Measurements from ENCODE around the gene HCLS1. TPM values are rescaled to one million over a fixed set of nuclear protein-coding genes. Genes with fewer than 3 reads are reported as not detected.

Gene HCLS1
- total and polyA plus RNA-seq, 10 donors: 207 to 554 (median 349) TPM

- DNase-seq: no peak
- no peaks in the 10 kb centered on the region for H3K36me3 ChIP-seq
- TF ChIP-seq POLR2A (IDR thresholded peaks at IDR 0.05) (no peak), CTCF (IDR thresholded peaks at IDR 0.05 in 8 of 11, conservative IDR thresholded peaks at IDR 0.05 in 3 of 11) (no peak), POLR2AphosphoS5 (IDR thresholded peaks at IDR 0.05) (no peak)
- 62 to 93% (median 73%) methylated on average over 2 of the region's 2 CpGs for WGBS, 5 donors
- H3K4me3 ChIP-seq: no peak overlapping the region
- no peaks in the 10 kb centered on the region for H3K9me3 ChIP-seq
- no peaks in the 10 kb centered on the region for H3K4me1 ChIP-seq
- no peak overlapping the region for H3K27ac ChIP-seq
- intact Hi-C loops (cut with DNase I; ENCODE audit: low total_unique reads): no loop called here
- H3K27me3 ChIP-seq (replicated peaks in 1 of 7): peaks cover 0 to 15% (median 0%) of the 10 kb centered on the region in 7 donors
These were observed 79.0 kb downstream of the HCLS1 start for GRCh38 chr3:121581691-121582090.

Small RNA genes within 50 kb of the gene (small RNA-seq; reads per million reads assigned to genes)
- 0 reads per million in 4 donors for gene RNU4-62P

Other genes starting within 250 kb of the HCLS1 start
- gene POLQ, start 114.9 kb downstream of the HCLS1 start, total RNA-seq: 1 to 10 TPM in 5 of 7 donors, under 1 TPM in 2; 0.76 to 4.7 (median 2.2) TPM
- under 1 TPM; 0.50 to 0.88 (median 0.77) TPM for gene POLQ, start 114.9 kb downstream of the HCLS1 start, polyA plus RNA-seq
- gene ARGFX, start 93.0 kb downstream of the HCLS1 start, total RNA-seq: not detected
- not detected for gene ARGFX, start 93.0 kb downstream of the HCLS1 start, polyA plus RNA-seq
- not detected for gene FBXO40, start 67.5 kb downstream of the HCLS1 start, total RNA-seq
- not detected for gene FBXO40, start 67.5 kb downstream of the HCLS1 start, polyA plus RNA-seq
- 10 to 100 TPM; 41.7 to 87.0 (median 62.6) TPM for gene GOLGB1, start 88.8 kb upstream of the HCLS1 start, total RNA-seq
- 10 to 100 TPM in 2 of 3 donors, 1 to 10 TPM in 1; 7.2 to 11.0 (median 10.5) TPM for gene GOLGB1, start 88.8 kb upstream of the HCLS1 start, polyA plus RNA-seq
- gene IQCB1, start 174.2 kb upstream of the HCLS1 start, total RNA-seq: 10 to 100 TPM; 24.7 to 39.1 (median 27.2) TPM
- 10 to 100 TPM; 14.9 to 26.0 (median 18.6) TPM for gene IQCB1, start 174.2 kb upstream of the HCLS1 start, polyA plus RNA-seq
- 10 to 100 TPM; 24.9 to 60.6 (median 33.6) TPM for gene EAF2, start 174.3 kb upstream of the HCLS1 start, total RNA-seq
- gene EAF2, start 174.3 kb upstream of the HCLS1 start, polyA plus RNA-seq: 10 to 100 TPM; 32.4 to 53.7 (median 36.9) TPM
- 10 to 100 TPM in 6 of 7 donors, 1 to 10 TPM in 1; 7.2 to 18.7 (median 13.2) TPM for gene SLC15A2, start 233.5 kb upstream of the HCLS1 start, total RNA-seq
- 1 to 10 TPM; 4.3 to 5.6 (median 4.7) TPM for gene SLC15A2, start 233.5 kb upstream of the HCLS1 start, polyA plus RNA-seq